ENCODE data around the gene FAM89A.

- TF ChIP-seq POLR2A (IDR thresholded peaks at IDR 0.05) (no peak), CTCF (IDR thresholded peaks at IDR 0.05) (no peak)
These were observed 34.0 kb upstream of the FAM89A start for GRCh38 chr1:231074046-231074445.
